ENCODE measurements around the gene CYP2C9. TPM values are rescaled to one million over a fixed set of nuclear protein-coding genes. Genes with fewer than 3 reads are reported as not detected.

CYP2C9 gene
- 1.5 TPM for total RNA-seq

DNA sequence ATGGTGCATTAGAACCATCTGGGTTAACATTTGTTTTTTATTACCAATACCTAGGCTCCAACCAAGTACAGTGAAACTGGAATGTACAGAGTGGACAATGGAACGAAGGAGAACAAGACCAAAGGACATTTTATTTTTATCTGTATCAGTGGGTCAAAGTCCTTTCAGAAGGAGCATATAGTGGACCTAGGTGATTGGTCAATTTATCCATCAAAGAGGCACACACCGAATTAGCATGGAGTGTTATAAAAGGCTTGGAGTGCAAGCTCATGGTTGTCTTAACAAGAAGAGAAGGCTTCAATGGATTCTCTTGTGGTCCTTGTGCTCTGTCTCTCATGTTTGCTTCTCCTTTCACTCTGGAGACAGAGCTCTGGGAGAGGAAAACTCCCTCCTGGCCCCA, at the start of gene CYP2C9:
Gene CYP2C9 (plus strand): TSS at position 276 of the 400 bp plus-strand sequence. CDS start 25 bp downstream, at position 301.

Other genes with a start within 250 kb of the CYP2C9 start
- not detected for gene CYP2C19, start 176.0 kb upstream of the CYP2C9 start, total RNA-seq
- gene CYP2C8, start 130.8 kb downstream of the CYP2C9 start, total RNA-seq, result 2.6 TPM

Measured in camera-type eye (tissue), 1 donor.